Right atrium auricular region (tissue), 2 donors: ENCODE data around the gene RASSF1. TPM values are rescaled to one million over a fixed set of nuclear protein-coding genes. Genes with fewer than 3 reads are reported as not detected.

Source experiments
- DNase-seq: peaks from one replicate; pipeline ENCODE4 v3.0.0-alpha.2; 2019; ENCODE audit warnings: low spot score
- H3K27ac ChIP-seq, 2 donors: fragments of 200-600 bp; sonication (generic); 1 replicate in 1 of 2; 2 replicates in 1 of 2; pipeline ENCODE4 v1.5.1; 2016 to 2019
- H3K27me3 ChIP-seq, 2 donors: fragments of 200-600 bp; sonication (generic); one replicate each; pipeline versions ENCODE4 v1.5.1 to v1.6.0; 2017 to 2019
- H3K36me3 ChIP-seq: fragments of 200-600 bp; sonication (generic); one replicate; pipeline ENCODE4 v1.5.1; 2016
- H3K4me1 ChIP-seq, 2 donors: fragments of 200-600 bp; sonication (generic); one replicate each; pipeline versions ENCODE4 v1.5.1 to v1.6.0; 2017 to 2019
- H3K4me3 ChIP-seq, 2 donors: fragments of 200-600 bp; sonication (generic); 1 replicate in 1 of 2; 2 replicates in 1 of 2; pipeline ENCODE4 v1.5.1; 2017 to 2019; ENCODE audit warnings: mild to moderate bottlenecking in 1 of 2, moderate library complexity in 1 of 2
- H3K9me3 ChIP-seq, 2 donors: fragments of 200-600 bp; sonication (generic); one replicate each; pipeline ENCODE4 v1.5.1; 2019
- CTCF ChIP-seq, 2 donors: fragments of 200-600 bp; sonication (generic); IDR thresholded peaks; one replicate each; pipeline ENCODE4 v1.5.1; 2019; ENCODE audit warnings: antibody characterized with exemption in 2 of 2
- total RNA-seq, 2 donors: library from RNA; depleted of rRNA; stranded (reverse); fragments of >200 nt; gene quantifications; one replicate each; pipeline ENCODE4 v1.1.0, GENCODE V29; 2016

The RASSF1 gene
- total RNA-seq, 2 donors from 2014 or later: 18.6 to 25.9 TPM

DNA sequence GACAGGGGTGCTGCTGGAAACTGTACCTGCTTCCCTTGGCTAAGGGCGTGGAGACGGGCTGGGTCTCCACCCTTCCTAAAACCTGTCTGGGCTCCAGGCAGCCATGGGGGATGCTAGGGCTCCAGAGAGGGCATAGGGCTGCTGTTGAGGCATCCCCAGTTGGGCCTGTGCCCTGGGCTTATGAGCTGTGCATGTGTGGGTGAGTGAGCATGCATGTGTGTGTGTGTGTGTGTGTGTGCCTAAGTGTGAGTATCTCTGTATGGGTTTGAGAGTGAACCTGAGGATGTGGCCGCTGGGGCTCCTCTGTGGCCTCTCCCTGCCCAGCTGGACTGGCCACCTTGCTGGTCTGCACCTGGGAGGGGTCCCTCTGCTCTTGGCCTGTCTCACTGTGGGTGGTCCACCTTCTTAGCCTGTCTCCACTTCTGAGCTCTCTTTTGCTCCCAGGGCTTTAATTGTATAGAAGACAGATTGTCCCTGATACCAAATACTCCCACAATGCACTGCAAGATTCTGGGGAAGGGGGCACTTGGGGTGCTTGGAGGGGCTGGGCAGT is 30.6 kb upstream of the RASSF1 start:
- H3K4me1 ChIP-seq: no peaks in the 10 kb centered on the region
- H3K27ac ChIP-seq: no peak overlapping the region
- H3K27me3 ChIP-seq: no peaks in the 10 kb centered on the region
- DNase-seq: no peak
- H3K4me3 ChIP-seq: no peak overlapping the region
- TF ChIP-seq CTCF (IDR thresholded peaks at IDR 0.05): no peak
- no peaks in the 10 kb centered on the region for H3K9me3 ChIP-seq
- H3K36me3 ChIP-seq: no peaks in the 10 kb centered on the region

- no peak overlapping the region for H3K4me3 ChIP-seq
- TF ChIP-seq CTCF (IDR thresholded peaks at IDR 0.05): no peak
- H3K9me3 ChIP-seq: no peaks in the 10 kb centered on the region
- no peak overlapping the region for H3K27ac ChIP-seq
- H3K36me3 ChIP-seq: no peaks in the 10 kb centered on the region
- no peaks in the 10 kb centered on the region for H3K27me3 ChIP-seq
- DNase-seq: no peak
- H3K4me1 ChIP-seq: no peaks in the 10 kb centered on the region
Observed at GRCh38 chr3:50370594-50370993, 30.0 kb upstream of the RASSF1 start.

DNA sequence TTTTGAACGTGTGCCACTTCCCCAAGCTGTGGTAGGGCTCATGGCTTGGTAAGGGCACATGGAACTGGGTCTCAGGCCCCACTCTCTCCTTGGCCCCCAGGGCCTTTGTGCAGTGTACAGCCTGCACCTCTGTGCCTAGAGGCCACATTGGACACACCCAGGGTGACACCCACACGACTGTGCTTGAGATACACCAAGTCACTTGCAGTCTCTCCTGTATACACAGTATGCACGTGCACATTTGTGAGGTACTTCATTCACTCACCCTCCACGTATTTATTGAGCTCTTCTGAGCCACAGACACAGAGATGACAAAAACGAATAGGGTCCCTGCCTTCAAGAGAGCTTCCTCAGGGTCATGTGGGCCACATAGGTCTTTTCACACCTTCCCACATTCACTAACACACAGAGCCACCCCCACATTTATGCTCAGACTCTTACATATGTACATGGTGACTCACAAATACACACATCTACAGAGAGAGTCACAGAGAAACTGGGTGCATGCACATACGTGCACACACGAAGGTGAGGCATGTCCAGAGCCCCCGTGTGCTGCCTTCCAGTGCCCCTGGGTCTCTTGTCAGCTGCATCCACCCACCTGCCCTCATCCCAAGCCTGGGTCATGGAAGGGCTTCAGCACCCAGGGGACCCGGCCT is 28.5 kb upstream of the RASSF1 start:
- Histone ChIP-seq H3K27me3 (no peaks in the 10 kb centered on the region), H3K36me3 (no peaks in the 10 kb centered on the region), H3K27ac (no peak overlapping the region), H3K4me3 (no peak overlapping the region), H3K4me1 (peaks cover 0 to 13% of the 10 kb centered on the region in 2 donors), H3K9me3 (no peaks in the 10 kb centered on the region)
- TF ChIP-seq CTCF (IDR thresholded peaks at IDR 0.05): no peak
- DNase-seq: no peak

- TF ChIP-seq CTCF (IDR thresholded peaks at IDR 0.05): no peak
- no peak for DNase-seq
- Histone ChIP-seq H3K36me3 (no peaks in the 10 kb centered on the region), H3K4me3 (no peak overlapping the region), H3K27ac (no peak overlapping the region), H3K27me3 (no peaks in the 10 kb centered on the region), H3K4me1 (peaks cover 0 to 14% of the 10 kb centered on the region in 2 donors), H3K9me3 (no peaks in the 10 kb centered on the region)
Observed at GRCh38 chr3:50365842-50366220, 25.2 kb upstream of the RASSF1 start.

- DNase-seq: peak; percentile 82
- no peaks in the 10 kb centered on the region for H3K36me3 ChIP-seq
- peak overlapping the region in 1 of 2 donors; percentile 55 for H3K27ac ChIP-seq
- no peaks in the 10 kb centered on the region for H3K27me3 ChIP-seq
- H3K4me1 ChIP-seq: peaks cover 0 to 14% of the 10 kb centered on the region in 2 donors
- H3K4me3 ChIP-seq: peak overlapping the region; percentile 30 to 58
- TF ChIP-seq CTCF (IDR thresholded peaks at IDR 0.05): no peak
- H3K9me3 ChIP-seq: no peaks in the 10 kb centered on the region
Observed at GRCh38 chr3:50365080-50365841, 24.6 kb upstream of the RASSF1 start.
